Dedifferentiated amniotic fluid mesenchymal stem cell (primary cell): ENCODE results near the gene IFIH1.
A peak's percentile ranks its signal among the peaks of the same experiment; 100 is the strongest.

Experiments
- DNase-seq: peaks from one replicate; pipeline ENCODE4 v3.0.0-alpha.2; 2016; ENCODE audit errors: extremely low spot score

IFIH1 gene

DNA sequence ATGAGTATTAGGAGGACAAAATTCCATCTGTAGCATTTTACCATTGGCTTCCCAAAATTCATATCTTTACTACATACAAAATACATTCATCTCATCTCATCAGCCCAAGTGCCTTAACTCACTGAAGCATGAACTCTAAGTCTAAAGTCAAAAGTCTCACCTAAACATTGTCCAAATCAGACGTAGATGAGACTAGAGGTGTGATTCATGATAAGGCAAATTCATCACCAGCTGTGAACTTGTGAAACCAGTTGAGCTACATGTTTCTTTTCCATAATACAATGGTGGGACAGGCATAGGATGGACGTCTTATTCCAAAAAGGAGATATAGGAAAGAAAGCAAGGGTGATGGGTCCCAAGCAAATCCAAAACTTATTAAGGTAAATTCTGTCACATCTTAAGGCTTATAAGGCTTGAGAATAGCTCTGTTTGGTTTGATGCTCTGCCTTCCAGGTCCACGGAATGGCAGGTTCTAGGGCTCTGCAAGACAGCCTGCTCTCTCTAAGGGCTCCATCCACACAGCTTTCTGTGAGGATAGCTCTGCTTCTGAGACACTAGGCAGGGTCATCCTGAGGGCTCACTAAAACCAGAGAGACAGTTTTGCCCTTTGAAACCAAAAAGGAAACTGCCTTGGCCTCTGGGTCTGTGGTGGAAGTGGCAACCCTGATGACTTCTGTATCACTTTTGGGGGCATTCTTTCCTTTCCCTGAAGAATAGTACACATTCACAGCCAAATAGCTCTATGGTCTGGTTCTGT lies 9.6 kb downstream of the IFIH1 start:
- no peak for DNase-seq

DNA sequence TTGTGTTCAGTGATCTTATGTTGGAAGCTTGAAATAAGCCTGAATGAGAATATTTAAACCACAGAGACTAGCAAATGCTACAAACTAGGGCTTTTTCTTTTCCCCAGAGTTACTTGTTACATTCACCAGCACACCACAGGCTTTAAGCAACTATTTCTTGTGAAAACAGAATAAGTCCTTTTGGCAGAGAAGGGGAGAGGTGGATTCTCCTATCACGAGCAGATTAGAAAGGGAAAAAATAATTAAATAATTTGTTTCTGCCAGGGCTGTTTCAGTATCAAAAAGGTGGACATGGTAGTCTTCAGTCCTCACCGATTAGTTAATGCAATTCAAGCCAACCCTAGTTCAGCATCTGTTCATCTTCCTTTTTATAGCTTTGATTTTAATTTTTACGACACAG lies 12.6 kb downstream of the IFIH1 start:
- no peak for DNase-seq

DNA sequence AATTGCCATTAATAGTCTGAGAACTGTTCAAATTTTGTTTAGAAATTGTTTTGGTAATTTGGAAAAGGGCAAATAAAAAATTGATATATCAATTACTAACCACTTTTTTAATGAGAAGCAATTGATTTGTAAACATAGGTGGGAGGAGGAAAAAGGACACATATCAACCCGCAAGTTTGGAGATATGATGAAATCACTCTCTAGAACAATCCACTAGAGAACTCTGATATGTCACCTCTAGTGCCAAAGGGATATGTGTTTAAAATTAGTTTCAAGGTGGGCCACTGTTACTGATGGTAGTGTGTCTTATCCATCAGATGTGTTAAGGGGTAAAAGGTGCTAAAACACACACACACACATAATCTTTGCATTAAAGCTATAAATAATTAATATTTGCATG lies 16.6 kb downstream of the IFIH1 start:
- DNase-seq = no peak

DNA sequence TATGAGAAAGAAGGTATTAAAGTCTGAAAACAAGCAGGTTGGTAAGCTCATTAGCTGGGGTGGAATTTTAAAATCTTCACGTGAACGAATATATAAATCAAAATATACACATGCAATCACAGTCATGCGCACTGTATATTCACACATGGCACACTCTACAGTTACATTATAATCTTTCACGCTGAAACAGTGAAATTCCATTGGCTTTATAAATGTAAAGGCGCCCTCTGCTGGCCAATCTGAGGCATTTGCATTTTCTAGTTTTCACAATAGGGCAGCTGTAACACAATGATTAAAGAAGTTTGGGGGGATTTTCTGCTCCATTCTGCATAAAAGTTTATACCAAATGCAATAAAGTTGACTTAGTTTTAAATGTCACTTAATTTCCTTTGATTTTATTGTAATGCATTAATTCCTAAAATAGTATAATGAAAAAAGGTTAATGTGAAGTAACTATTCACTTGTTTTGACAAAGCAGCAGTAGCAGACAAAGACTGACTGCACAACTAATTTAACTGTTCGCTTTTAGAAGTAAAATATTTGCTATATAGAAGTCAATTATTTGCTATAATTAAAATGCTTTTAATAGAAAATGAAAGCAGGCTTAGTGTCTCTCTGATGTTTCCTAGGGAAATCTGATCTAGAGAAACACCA lies 17.2 kb downstream of the IFIH1 start:
- DNase-seq = peak; percentile 78

DNA sequence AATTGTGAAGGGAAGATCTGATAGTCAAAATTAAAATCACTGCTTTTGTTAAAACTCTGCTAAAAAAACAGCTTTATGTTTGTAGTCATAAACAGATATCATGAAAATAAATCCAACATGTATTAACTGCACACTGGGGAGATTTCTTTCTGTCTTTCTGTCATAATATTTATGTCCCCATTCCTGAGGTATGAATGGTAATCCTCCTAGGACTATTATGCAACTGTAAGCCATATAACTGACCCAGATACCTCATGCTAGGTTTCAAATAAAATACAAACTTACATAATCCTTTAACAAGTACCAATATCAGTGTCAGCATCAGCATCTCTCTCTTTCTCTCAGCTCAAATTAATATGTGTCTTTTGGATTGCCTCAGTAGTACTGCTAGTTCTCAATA lies 18.2 kb downstream of the IFIH1 start:
- no peak for DNase-seq

DNA sequence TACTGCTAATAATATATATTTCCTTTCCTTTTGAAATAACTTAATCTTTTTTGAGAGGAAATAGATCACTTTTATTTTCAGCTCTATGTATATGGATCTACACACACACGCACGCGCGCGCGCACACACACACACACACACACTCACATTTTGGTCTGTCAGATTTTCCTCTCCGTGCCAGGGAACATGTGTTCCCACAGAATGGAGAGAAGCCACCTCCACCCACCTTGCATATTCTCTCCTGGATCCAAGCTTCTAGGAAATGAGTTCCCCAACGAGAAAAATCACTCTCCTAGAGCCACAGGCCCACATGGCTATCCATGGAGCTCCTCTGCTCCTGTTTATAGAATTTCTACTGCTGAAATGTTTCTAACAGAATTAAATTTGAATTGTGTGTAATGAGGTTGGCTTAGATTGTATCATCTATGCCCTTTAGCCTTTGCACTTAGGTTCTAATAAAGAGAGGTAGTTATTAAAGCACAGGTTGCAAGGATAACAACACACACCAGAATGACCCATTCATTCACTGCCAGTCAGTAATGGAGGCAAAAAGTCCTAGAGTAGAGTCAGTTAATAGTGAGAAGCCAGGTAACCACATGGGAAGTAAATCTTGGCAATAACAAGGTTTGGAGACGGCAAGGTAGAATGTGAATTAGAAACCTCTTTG lies 19.7 kb downstream of the IFIH1 start:
- no peak for DNase-seq

DNA sequence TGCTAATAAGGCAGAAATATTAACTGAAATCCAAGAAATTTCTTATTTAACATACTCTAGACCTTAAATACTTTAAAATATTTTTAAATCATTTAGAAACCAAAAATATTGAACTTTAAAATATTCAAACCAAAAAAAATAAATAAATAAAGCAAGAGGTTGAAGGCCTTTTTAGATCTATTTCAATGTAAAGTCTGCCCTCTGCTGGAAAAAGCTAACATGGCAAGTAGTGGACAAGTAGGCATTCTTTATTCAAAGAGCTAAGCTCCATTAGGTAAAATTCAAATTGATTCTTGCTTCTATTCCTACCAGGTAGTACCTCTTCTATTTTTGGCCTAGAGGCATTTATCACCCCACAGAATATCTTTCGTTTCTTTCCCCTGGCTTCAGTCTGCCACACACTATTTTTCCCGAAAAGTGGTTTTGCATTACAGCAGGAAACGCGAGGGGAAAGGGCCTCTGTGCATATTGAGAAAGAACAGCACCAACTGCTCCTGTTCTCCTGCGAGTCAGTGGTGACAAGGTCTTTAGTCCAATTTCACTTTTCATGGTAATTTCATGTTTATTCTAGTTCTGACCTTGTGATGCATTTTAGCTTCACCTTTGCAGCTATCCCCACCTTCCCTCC lies 20.4 kb downstream of the IFIH1 start:
- DNase-seq = peak; percentile 83

DNA sequence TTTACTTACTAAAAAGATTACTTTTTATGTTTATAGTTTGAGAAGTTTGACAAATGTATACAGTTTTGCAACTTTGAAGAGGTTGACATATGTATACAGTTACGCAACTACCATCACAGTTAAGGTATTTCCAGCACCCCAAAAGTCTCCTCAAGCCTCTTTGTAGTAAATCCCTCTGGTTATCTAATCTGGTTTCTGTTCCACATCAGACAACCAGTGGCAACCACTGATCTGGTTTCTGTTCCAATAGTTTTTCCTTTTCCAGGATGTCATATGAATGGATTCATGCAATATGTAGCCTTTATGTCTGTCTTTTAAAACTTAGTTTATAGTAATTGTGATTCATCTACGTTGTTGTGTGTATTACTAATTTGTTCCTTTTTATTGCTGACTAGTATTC lies 23.5 kb downstream of the IFIH1 start:
- no peak for DNase-seq

DNA sequence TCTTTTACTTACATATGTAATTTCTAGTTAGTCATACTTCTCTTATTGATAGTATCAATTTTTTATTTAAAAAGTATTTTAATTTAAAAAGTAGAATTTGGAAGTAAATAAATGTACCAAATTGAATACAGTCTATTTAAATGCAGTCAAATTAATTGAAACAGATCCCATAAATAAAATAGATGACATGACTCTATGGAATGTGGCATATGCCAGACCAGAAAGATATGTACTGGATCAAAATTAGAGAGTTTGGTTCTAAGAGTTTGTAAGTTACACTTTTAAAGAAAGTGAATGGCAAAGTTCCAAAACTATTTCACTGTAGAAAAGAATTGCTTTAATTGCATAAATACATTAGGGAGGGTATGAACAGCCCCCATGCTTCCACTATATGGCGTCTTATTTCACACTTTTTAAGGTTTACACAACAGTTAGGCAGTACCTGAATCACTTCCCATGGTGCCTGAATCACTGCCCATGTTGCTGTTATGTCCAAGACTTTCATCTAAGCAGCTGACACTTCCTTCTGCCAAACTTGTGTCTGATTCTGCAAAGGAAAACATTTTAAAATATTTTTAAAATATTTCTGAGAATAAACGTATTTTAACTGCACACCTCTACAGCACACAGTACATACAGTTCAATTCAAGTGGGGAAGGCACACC lies 25.2 kb downstream of the IFIH1 start:
- no peak for DNase-seq

DNA sequence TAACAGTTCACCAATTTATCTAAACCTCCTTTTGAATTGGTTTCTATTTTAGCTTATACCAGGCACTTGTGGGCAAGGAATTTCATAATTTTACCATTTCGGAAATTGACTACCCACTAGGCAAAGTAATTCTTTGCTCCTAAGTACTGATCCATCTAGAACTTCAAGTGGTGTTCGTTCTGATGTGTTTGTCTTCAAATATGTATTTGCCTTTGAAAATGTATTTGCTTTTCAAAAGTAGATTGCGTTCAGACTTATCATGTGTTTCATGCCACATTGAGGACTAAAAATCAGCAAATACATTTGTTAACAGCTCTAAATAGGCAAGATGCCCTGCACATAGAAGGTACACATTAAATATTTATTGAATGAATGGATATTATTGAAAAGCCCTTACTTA lies 26.7 kb downstream of the IFIH1 start:
- no peak for DNase-seq

DNA sequence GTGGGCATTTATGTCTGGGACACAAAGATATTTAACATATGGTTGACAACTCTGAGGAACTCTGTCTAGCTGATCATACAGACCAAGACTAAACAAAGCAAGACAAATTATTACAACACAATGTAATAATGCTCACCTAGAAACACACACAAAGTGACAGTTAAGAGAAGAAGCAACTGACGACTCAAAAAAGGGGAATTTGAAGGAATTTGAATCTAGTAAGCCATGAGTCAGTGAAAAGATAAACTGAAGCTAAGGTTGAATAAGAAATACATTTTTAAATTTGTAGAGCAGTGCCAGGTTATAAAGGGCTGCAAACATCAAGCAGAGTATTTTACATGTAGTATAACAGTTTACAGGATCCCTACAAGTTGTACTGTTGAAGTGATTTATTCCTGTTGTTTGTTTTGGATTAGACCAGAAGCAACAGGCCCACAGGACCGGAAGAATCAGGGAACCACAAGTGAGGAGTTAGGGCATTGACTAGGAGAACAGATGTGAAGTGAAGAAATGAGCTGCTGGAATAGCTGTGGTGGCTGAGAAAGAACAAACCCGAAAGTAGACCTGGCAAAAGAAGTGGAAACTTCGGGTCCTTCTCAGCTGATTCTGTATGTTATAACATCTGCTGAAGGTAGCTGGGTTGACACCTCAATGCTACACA lies 35.6 kb downstream of the IFIH1 start:
- no peak for DNase-seq

DNA sequence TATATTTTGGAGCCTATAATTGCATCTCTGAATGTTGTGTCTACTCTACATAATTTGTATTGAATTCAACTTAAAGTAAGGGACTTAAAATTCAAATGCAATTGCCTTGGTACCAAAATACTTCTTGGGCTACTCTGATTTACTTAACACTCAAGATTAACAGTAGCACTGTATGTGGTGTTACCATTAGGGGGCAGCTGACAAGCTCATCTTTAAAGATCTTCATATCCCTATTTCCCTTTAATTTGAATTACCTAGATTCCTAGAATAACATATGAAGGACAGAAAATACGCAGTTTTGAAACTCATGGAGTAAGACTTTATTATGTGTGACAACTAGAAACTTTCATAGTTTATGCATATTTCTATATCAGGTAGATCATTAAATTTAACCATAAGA lies 37.8 kb downstream of the IFIH1 start:
- no peak for DNase-seq

DNA sequence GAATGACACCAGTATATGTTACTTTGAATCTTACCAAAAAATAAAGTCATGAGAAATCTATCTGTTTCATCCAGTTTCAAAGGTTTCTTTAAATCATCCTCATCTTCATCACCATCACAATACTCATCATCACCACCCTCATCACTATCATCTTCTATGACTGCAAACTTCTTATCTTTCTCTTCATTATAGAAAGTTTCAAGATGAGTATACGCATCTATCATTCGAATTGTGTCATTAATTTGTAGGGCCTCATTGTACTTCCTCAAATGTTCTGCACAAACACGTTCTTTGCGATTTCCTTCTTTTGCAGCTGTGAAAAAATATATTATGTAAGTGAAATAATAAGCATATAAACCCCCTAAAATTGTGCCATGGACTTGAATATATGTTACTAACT lies 41.1 kb downstream of the IFIH1 start:
- DNase-seq = no peak

DNA sequence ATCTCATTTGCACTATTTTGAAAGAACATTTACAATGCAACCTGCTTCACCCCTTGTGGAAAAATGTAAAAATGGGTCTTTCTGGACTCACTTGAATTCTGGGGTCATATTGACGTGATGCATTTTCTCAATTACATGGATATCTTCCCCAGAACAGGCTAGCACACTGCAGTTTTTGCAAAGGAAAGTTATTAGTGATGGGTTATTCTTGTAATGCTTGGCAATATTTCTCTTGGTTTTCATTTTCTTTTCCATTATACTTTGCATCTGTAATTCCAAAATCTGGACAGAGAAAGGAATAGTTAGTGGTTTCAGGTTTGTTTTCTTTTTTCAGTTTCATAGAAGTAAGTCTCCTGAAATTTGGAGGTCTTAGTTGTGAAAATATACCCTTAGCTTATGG lies 50.5 kb downstream of the IFIH1 start:
- no peak for DNase-seq

DNA sequence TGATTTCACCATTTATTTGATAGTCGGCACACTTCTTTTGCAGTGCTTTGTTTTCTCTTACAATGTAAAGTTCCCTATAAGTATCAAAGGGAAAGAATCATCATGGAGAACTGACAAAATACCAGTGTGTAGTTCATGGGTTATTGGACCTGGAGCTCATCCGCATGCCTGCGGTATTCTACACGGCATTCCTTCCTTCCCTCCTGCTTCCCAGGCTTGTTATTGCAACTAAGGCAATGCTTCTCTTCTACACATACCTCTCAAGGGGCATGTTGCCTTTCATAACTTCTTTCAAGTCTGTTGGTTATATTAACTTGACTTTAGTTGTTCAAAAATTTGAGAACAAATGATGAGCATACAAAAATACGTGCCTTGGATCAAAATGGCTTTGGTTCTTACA lies 51.0 kb downstream of the IFIH1 start:
- DNase-seq = no peak

DNA sequence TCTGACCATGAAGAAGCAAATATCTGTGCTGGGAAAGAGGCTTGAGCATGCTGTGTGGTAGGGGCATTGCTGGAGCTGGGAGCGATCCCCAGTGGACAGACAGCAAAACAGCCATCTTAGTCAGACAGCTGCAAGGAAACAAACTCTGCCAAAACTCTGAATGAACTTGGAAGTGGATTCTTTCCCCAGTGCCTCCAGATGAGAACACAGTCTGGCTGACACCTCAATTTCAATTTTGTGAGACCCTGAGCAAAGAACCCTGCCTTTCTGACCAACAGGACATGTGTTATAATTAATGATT lies 52.1 kb downstream of the IFIH1 start:
- DNase-seq = no peak

DNA sequence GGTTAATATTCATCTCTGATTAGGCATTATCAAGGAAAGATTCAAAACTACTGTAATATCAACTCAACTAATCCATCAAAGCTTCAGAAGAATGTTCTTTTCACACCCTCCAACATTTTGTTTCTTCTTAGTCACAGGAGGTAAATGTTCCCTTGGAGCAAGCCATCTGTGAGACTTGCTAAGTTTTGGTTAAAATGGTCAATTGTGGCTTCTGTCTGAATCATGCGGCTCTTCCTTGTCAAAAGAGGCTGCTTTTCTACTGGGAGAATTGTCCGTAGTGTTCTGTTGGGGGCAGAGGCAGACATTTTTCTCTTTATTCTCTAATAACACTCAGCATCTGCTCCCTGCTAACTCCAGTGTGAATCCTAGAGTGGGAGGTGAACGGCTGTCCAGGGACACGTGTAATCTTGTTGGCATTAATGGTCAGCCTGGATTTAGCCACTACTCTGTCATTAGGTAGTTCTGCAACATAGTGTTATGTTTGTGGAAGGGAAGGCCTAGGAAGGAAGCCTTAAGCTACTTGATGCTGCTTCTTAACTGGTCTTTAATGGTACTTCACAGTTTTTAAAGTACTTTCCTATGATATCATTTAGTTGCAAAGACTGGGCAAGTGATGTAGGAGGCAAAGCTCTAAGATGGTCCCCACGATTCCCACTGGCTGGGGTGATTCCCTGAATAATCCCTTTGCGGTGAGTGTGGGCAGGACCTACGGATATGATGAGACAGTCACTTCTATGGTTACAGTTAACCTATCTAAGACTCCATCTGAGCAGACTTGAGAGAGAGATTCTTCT lies 52.6 kb downstream of the IFIH1 start:
- no peak for DNase-seq

DNA sequence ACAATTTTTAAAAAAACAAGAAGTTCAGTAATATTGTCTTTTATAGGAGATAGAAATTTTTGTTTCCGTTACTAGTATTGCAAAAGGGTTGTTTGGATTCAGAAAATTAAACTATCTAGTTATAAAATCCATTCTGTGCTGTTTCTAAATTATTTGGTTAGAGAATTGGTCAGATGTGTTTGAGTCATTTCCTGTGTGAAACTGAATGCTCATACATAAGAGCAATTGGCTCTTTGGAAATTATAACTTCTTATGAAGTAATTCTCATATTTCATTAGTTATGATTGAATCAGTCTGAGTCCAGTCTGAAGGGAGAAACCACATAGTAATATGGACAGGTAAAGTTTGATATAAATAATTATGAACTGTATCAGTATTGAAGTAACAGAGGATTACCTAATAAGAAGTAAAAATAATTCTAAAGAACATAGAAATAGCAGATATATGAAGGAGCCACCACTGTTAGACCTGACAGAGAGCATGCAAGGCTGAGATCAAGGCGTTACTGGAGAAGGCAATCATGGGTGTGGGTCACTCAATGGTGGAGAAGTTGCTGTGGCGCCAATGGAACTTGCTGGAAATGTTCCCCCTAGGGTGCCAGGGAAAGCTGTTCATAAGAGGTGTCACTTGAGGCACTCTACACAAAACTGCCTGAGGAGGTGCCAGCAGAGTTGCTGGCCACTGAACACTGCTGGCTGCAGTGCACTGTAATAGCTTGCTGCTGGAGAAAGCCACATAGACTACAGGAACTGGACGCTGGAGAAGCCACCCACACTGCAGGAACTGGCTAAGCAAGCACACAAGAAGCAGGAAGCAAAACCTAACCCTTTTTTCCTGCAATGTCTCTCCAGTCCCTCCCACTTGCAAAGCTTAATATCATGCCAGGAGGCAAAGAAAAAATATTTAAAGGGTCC lies 57.2 kb downstream of the IFIH1 start:
- DNase-seq = peak; percentile 31

DNA sequence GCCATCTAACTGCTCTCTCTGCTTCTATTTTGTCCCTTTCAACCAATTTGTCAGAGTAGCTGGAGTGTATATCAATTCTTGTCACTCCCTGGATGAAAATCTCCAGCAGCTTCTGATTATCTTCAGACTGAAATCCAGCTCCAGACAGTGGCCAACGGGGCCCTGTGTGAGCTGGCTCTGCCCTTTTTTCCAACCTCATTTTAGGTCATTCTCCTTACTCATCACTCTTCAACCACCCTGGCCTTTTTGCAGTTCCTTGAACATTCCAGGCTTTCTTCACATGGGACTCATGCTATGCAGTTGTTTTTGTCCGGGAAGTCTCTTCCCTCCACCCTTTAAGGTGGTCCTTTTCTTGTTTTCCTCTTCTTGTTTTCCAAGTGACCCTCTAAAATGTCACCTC lies 59.8 kb downstream of the IFIH1 start:
- DNase-seq = no peak

DNA sequence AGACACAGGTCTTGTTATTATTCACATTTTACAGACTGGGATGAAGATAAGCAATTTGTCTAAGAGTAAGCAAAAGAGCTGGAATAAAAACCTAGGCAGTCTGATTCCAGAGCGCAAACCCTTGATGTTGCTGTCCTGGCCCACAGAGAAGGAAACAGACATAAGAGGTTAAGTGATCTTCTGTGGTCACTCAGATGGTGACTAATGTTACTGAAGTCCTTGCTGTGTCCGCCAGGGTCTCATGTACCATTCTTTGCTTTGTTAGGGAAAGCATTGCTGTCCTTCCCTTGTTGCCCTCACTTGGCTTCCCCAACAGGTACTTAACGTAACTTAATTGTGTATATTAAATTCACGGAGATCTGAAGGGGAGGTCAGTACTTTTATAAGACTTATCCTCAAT lies 60.3 kb downstream of the IFIH1 start:
- no peak for DNase-seq
